H4 (cell line): ENCODE measurements around the gene CNOT2. TPM values are rescaled to one million over a fixed set of nuclear protein-coding genes. Genes with fewer than 3 reads are reported as not detected.

Experiments used
- total RNA-seq: library from RNA; depleted of rRNA; stranded (reverse); fragments of >200 nt; shearing (Covaris generic); gene quantifications from 2 replicates; pipeline ENCODE4 v1.2.3, GENCODE V29; 2014; rRNA removed

The CNOT2 gene
- total RNA-seq, 1 experiment from 2014 or later, result 143 TPM

Other genes starting within 250 kb of the CNOT2 start
- 0.90 and 1.5 TPM in 2 replicates for gene KCNMB4, start 122.9 kb downstream of the CNOT2 start, total RNA-seq